Fibroblast of lung (primary cell): ENCODE results near the gene LAMA1.

ENCODE experiments used
- EZH2 ChIP-seq: IDR thresholded peaks from 2 replicates; pipeline ENCODE4 v1.5.1; 2012; ENCODE audit warnings: low read length, control low read depth, mild to moderate bottlenecking; ENCODE audit errors: missing control alignments
- TF ChIP-seq, protein P1 (sequence below), 2 donors: IDR thresholded peaks in 1 of 2; conservative IDR thresholded peaks in 1 of 2; 1 replicate in 1 of 2; 2 replicates in 1 of 2; pipeline ENCODE4 v1.5.1; 2011 to 2012; ENCODE audit warnings: low read length in 2 of 2, control low read depth in 1 of 2, inconsistent platforms in 1 of 2, low read depth in 1 of 2, mild to moderate bottlenecking in 1 of 2

DNA sequence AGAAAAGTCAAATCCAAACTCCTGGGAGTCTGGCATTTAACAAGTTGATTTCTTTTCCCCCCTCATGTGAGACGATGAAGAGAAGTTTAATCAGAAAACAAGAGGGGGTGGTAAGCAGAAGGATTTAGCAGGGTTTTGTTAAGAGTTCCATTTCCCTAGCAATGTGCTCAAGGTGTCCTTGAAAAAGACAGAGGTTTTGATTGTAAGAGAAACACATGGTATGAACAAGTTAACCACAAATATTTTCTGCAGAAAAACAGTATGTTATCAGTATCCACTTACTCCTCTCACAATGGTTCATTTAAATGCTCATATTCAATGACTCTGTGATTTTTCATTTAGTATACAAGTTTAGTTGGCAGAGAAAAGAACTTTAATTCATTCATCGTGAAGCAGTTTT lies 26.8 kb downstream of the LAMA1 start:
- TF ChIP-seq, protein P1, sequence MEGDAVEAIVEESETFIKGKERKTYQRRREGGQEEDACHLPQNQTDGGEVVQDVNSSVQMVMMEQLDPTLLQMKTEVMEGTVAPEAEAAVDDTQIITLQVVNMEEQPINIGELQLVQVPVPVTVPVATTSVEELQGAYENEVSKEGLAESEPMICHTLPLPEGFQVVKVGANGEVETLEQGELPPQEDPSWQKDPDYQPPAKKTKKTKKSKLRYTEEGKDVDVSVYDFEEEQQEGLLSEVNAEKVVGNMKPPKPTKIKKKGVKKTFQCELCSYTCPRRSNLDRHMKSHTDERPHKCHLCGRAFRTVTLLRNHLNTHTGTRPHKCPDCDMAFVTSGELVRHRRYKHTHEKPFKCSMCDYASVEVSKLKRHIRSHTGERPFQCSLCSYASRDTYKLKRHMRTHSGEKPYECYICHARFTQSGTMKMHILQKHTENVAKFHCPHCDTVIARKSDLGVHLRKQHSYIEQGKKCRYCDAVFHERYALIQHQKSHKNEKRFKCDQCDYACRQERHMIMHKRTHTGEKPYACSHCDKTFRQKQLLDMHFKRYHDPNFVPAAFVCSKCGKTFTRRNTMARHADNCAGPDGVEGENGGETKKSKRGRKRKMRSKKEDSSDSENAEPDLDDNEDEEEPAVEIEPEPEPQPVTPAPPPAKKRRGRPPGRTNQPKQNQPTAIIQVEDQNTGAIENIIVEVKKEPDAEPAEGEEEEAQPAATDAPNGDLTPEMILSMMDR (conservative IDR thresholded peaks at IDR 0.05 in 1 of 2, IDR thresholded peaks at IDR 0.05 in 1 of 2; ENCODE audit: low read depth in 1 of 2, low read length in 2 of 2) = no peak
- TF ChIP-seq EZH2 = no peak
